HCT116 (cell line): Measurements from ENCODE around the gene INSR. TPM values are rescaled to one million over a fixed set of nuclear protein-coding genes. Genes with fewer than 3 reads are reported as not detected.

Experiments used
- ATAC-seq: fragments of 200-7000 bp; cut with Tn5 transposase; 2 replicates; pipeline ENCODE4 v1.9.1; 2020; ENCODE audit warnings: mild to moderate bottlenecking, moderate library complexity
- BruUV-seq: library from RNA; stranded (reverse); fragments of 400-500 nt; replicated peaks from 2 replicates; lab custom pipeline; 2021; lab: Mats Ljungman, UMichigan
- CTCF ChIA-PET: fragments of 300-600 bp; sonication (Branson Sonifier 250); formaldehyde crosslinking; loops from one replicate; lab custom pipeline; 2021; ENCODE audit warnings: antibody characterized with exemption; lab: Charles Lee
- POLR2A ChIA-PET: fragments of 300-600, 350-600 bp; sonication (Branson Sonifier 250); formaldehyde crosslinking; loops from one replicate; lab custom pipeline; 2021; ENCODE audit warnings: antibody characterized with exemption; lab: Charles Lee
- RAD21 ChIA-PET, 2 experiments: fragments of 300-600 bp; sonication (Branson Sonifier 250); formaldehyde crosslinking; loops; one replicate each; lab custom pipeline; 2023; ENCODE audit warnings: low total read pairs in 2 of 2; ENCODE audit not compliant: uncharacterized antibody in 2 of 2, unreplicated experiment in 2 of 2, low non-redundant PET in 1 of 2; lab: Charles Lee
- DNase-seq: peaks from one replicate; pipeline ENCODE4 v3.0.0-alpha.2; 2010; ENCODE audit warnings: low read depth, low spot score
- H2AFZ ChIP-seq: fragments of 200-600 bp; shearing (Covaris generic), sonication (generic); 2 replicates; pipeline ENCODE4 v1.6.1; 2017; ENCODE audit warnings: low read depth, mixed run types, mixed read lengths, antibody characterized with exemption, low read length; ENCODE audit not compliant: poor library complexity, severe bottlenecking
- H3K27ac ChIP-seq: 2 replicates; pipeline ENCODE4 v1.5.1; 2012; ENCODE audit warnings: low read depth, low read length
- H3K27me3 ChIP-seq: fragments of 200-600 bp; sonication (generic); 2 replicates; pipeline ENCODE4 v1.6.1; 2016; ENCODE audit warnings: mixed run types, low read length, mixed read lengths; ENCODE audit not compliant: insufficient read depth
- H3K36me3 ChIP-seq, 2 experiments: fragments of 200-500 bp in 1 of 2; fragments of 200-600 bp in 1 of 2; sonication (Bioruptor generic) in 1 of 2; sonication (generic) in 1 of 2; 2 replicates each; pipeline versions ENCODE4 v1.5.1 to v1.6.1; 2014 to 2016; ENCODE audit warnings: low read length in 2 of 2, inconsistent platforms in 1 of 2, mixed read lengths in 1 of 2, mixed run types in 1 of 2; ENCODE audit not compliant: insufficient read depth in 2 of 2, control insufficient read depth in 1 of 2
- H3K4me1 ChIP-seq, 2 experiments: fragments of 200-600 bp in 1 of 2; sonication (generic) in 1 of 2; 2 replicates each; pipeline versions ENCODE4 v1.5.1 to v1.6.1; 2012 to 2017; ENCODE audit warnings: low read length in 2 of 2, inconsistent platforms in 1 of 2, mild to moderate bottlenecking in 1 of 2, mixed read lengths in 1 of 2, mixed run types in 1 of 2, moderate library complexity in 1 of 2; ENCODE audit not compliant: insufficient read depth in 2 of 2, control insufficient read depth in 1 of 2
- H3K4me2 ChIP-seq: fragments of 200-600 bp; sonication (generic); 2 replicates; pipeline ENCODE4 v1.6.1; 2017; ENCODE audit warnings: mixed run types, low read length, mixed read lengths
- H3K4me3 ChIP-seq, 2 experiments: fragments of 200-600 bp in 1 of 2; sonication (generic) in 1 of 2; replicated peaks in 1 of 2; 2 replicates each; pipeline ENCODE4 v1.5.1; 2011 to 2016; ENCODE audit warnings: low read length in 2 of 2, control low read depth in 1 of 2, low read depth in 1 of 2, mild to moderate bottlenecking in 1 of 2, mixed read lengths in 1 of 2, mixed run types in 1 of 2
- H3K79me2 ChIP-seq: fragments of 200-600 bp; sonication (generic); 2 replicates; pipeline ENCODE4 v1.6.1; 2017; ENCODE audit warnings: mild to moderate bottlenecking, mixed run types, low read length, moderate library complexity, mixed read lengths; ENCODE audit not compliant: insufficient read depth
- H3K9ac ChIP-seq: fragments of 200-600 bp; sonication (generic); 2 replicates; pipeline ENCODE4 v1.6.1; 2016; ENCODE audit warnings: low read length, mixed read lengths
- H3K9me2 ChIP-seq: fragments of 200-600 bp; sonication (generic), shearing (Covaris generic); 2 replicates; pipeline ENCODE4 v1.6.1; 2017; ENCODE audit warnings: mixed run types, mild to moderate bottlenecking, moderate library complexity; ENCODE audit not compliant: insufficient read depth
- H3K9me3 ChIP-seq, 2 experiments: fragments of 200-500 bp in 1 of 2; fragments of 200-600 bp in 1 of 2; sonication (Bioruptor generic) in 1 of 2; sonication (generic) in 1 of 2; 2 replicates each; pipeline ENCODE4 v1.6.1; 2014 to 2017; ENCODE audit warnings: low read length in 2 of 2, mixed read lengths in 2 of 2, inconsistent platforms in 1 of 2, low read depth in 1 of 2, mild to moderate bottlenecking in 1 of 2, mixed run types in 1 of 2, moderate library complexity in 1 of 2; ENCODE audit not compliant: control insufficient read depth in 1 of 2, insufficient read depth in 1 of 2
- H4K20me1 ChIP-seq: fragments of 200-600 bp; sonication (generic), shearing (Covaris generic); 2 replicates; pipeline ENCODE4 v1.6.1; 2017; ENCODE audit warnings: mixed run types, mild to moderate bottlenecking, moderate library complexity; ENCODE audit not compliant: insufficient read depth
- CEBPB ChIP-seq: IDR thresholded peaks from 2 replicates; pipeline ENCODE4 v1.6.1; 2012; ENCODE audit warnings: low read depth
- EGR1 ChIP-seq: IDR thresholded peaks from 2 replicates; pipeline ENCODE4 v1.6.1; 2012; ENCODE audit warnings: low read depth
- POLR2AphosphoS5 ChIP-seq: IDR thresholded peaks from 2 replicates; pipeline ENCODE4 v1.6.1; 2011; ENCODE audit warnings: mild to moderate bottlenecking, low read depth, low read length, moderate library complexity
- RAD21 ChIP-seq: IDR thresholded peaks from 2 replicates; pipeline ENCODE4 v1.6.1; 2012; ENCODE audit warnings: low read depth, mild to moderate bottlenecking
- SRF ChIP-seq: IDR thresholded peaks from 2 replicates; pipeline ENCODE4 v1.6.1; 2012; ENCODE audit warnings: low read depth
- TCF7L2 ChIP-seq: IDR thresholded peaks from 2 replicates; pipeline ENCODE4 v1.7.0; 2011; ENCODE audit warnings: borderline replicate concordance, inconsistent platforms; ENCODE audit not compliant: insufficient read depth, insufficient read length; ENCODE audit errors: extremely low read depth
- intact Hi-C: fragments of 100-400 bp; cut with micrococcal nuclease; formaldehyde crosslinking; loops from 2 replicates; pipeline ENCODE4 v1.10.0; 2022
- total RNA-seq: library from RNA; stranded (reverse); gene quantifications from one replicate; pipeline ENCODE4 v1.2.1, GENCODE V29; 2021; ENCODE audit not compliant: unreplicated experiment
- TF ChIP-seq, protein P1 (sequence below): IDR thresholded peaks from 2 replicates; pipeline ENCODE4 v1.6.1; 2011; ENCODE audit warnings: mild to moderate bottlenecking, low read length, moderate library complexity; ENCODE audit not compliant: insufficient replicate concordance; ENCODE audit errors: extremely low read depth
- TF ChIP-seq, protein P2 (sequence below): IDR thresholded peaks from 2 replicates; pipeline ENCODE4 v1.6.1; 2012
- TF ChIP-seq, protein P3 (sequence below), 3 experiments: fragments of 200-600 bp in 1 of 3; sonication (generic) in 1 of 3; IDR thresholded peaks in 2 of 3; conservative IDR thresholded peaks in 1 of 3; 2 replicates each; pipeline ENCODE4 v1.5.1; 2012 to 2017; ENCODE audit warnings: low read depth in 2 of 3, low read length in 2 of 3, antibody characterized with exemption in 1 of 3, borderline replicate concordance in 1 of 3, control low read depth in 1 of 3, mild to moderate bottlenecking in 1 of 3, mixed read lengths in 1 of 3, mixed run types in 1 of 3, moderate library complexity in 1 of 3; ENCODE audit not compliant: insufficient read depth in 1 of 3

The INSR gene
- total RNA-seq, 1 experiment from 2014 or later: 25.4 TPM

DNA sequence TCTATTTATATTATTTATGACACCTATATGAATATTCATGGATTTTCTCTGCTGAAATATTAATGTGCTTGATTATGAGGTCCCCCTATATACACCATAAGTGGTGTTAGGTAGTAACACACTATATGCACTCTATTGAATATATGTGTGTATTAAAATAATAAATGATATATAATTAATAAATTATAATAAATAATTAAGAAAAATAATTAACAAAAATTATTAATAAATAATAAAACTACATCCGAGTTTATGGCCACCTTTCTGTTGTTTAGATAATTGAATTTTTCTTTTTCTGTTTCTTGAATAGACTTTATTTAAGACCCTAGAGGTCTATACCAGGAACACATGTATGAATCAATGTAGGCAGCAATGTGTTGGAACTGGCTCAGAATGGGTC is 33.6 kb upstream of the INSR start (continued):
- TF ChIP-seq, protein P1, sequence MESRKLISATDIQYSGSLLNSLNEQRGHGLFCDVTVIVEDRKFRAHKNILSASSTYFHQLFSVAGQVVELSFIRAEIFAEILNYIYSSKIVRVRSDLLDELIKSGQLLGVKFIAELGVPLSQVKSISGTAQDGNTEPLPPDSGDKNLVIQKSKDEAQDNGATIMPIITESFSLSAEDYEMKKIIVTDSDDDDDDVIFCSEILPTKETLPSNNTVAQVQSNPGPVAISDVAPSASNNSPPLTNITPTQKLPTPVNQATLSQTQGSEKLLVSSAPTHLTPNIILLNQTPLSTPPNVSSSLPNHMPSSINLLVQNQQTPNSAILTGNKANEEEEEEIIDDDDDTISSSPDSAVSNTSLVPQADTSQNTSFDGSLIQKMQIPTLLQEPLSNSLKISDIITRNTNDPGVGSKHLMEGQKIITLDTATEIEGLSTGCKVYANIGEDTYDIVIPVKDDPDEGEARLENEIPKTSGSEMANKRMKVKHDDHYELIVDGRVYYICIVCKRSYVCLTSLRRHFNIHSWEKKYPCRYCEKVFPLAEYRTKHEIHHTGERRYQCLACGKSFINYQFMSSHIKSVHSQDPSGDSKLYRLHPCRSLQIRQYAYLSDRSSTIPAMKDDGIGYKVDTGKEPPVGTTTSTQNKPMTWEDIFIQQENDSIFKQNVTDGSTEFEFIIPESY: no peak
- TF ChIP-seq CEBPB (no peak), POLR2AphosphoS5 (no peak), EGR1 (no peak), SRF (no peak)
- TF ChIP-seq, protein P2, sequence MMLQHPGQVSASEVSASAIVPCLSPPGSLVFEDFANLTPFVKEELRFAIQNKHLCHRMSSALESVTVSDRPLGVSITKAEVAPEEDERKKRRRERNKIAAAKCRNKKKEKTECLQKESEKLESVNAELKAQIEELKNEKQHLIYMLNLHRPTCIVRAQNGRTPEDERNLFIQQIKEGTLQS: no peak

DNA sequence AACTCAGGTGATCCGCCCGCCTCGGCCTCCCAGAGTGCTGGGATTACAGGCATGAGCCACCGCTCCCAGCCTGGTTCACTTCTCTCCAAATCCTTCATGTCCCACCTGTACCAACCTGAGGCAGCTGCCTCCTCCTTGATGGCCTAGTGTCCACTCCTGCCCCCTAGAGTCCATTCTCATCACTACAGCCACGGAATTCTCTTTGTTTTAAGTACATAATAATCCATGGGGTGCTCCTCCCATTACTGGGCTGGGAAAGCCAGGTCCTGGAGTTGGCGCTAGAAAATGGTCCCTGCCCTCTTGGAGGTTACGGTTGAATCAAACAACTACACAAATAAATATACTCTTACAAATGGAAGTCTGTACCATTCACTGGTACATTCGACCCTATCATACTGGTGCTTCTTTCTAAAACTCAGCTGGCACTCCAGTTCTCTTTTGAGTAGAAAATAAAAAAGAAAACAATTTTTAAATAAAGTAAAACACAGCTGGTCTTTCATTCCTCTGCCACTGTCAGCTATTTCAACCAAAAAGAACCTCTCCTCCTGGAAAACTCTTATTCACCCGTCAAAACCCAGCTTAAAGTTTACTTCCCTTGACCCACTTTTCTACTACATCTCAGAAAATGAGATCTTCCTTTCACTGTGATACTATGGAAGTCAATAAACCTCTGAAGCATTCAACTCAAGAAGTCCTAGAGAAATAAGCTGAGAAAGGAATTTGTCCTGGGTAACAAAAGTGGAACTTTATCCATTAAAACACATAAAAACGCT is 32.1 kb upstream of the INSR start:
- no peaks in the 10 kb centered on the region for H3K4me1 ChIP-seq
- no peak overlapping the region for H3K9ac ChIP-seq
- RAD21 ChIA-PET: no interaction called here
- H4K20me1 ChIP-seq: no peaks in the 10 kb centered on the region
- TF ChIP-seq, protein P3, sequence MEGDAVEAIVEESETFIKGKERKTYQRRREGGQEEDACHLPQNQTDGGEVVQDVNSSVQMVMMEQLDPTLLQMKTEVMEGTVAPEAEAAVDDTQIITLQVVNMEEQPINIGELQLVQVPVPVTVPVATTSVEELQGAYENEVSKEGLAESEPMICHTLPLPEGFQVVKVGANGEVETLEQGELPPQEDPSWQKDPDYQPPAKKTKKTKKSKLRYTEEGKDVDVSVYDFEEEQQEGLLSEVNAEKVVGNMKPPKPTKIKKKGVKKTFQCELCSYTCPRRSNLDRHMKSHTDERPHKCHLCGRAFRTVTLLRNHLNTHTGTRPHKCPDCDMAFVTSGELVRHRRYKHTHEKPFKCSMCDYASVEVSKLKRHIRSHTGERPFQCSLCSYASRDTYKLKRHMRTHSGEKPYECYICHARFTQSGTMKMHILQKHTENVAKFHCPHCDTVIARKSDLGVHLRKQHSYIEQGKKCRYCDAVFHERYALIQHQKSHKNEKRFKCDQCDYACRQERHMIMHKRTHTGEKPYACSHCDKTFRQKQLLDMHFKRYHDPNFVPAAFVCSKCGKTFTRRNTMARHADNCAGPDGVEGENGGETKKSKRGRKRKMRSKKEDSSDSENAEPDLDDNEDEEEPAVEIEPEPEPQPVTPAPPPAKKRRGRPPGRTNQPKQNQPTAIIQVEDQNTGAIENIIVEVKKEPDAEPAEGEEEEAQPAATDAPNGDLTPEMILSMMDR (IDR thresholded peaks at IDR 0.05 in 2 of 3, conservative IDR thresholded peaks at IDR 0.05 in 1 of 3; ENCODE audit: borderline replicate concordance in 1 of 3, insufficient read depth in 1 of 3, low read depth in 2 of 3, low read length in 2 of 3): peak; percentile 27 to 62 (median 60); a peak in 5 of 6 replicates
- TF ChIP-seq TCF7L2 (no peak), RAD21 (peak; percentile 44)
- no peak overlapping the region for H3K4me2 ChIP-seq
- H3K4me3 ChIP-seq: no peak overlapping the region
- intact Hi-C loops: no loop called here
- H3K36me3 ChIP-seq: no peaks in the 10 kb centered on the region
- no peaks in the 10 kb centered on the region for H3K79me2 ChIP-seq
- ATAC-seq: peak; percentile 64
- no peaks in the 10 kb centered on the region for H3K27me3 ChIP-seq
- H3K9me2 ChIP-seq: no peaks in the 10 kb centered on the region
- CTCF ChIA-PET: interaction anchor here (1.2 kb wide), 1 partner anchor 28 kb away, joined by 5 read pairs; no protein-coding TSS in a partner anchor
- DNase-seq: peak; percentile 39
- H3K9me3 ChIP-seq: no peaks in the 10 kb centered on the region
- POLR2A ChIA-PET: interaction anchor here (0.6 kb wide), 1 partner anchor 425 kb away, joined by 3 read pairs; no protein-coding TSS in a partner anchor
- no TSS peak for BruUV-seq
- no peak overlapping the region for H2AFZ ChIP-seq
- H3K27ac ChIP-seq: no peak overlapping the region
